Retinal pigment epithelial cell (primary cell): ENCODE measurements around the gene PRKAG2.

ENCODE experiments used
- DNase-seq: peaks from one replicate; pipeline ENCODE4 v3.0.0-alpha.2; 2010; ENCODE audit warnings: low read depth
- H3K4me3 ChIP-seq: 2 replicates; pipeline ENCODE4 v1.5.1; 2011; ENCODE audit warnings: mild to moderate bottlenecking, low read length, control low read depth, moderate library complexity
- CTCF ChIP-seq: conservative IDR thresholded peaks from 2 replicates; pipeline ENCODE4 v1.5.1; 2011; ENCODE audit warnings: low read depth, low read length, control low read depth, inconsistent platforms

The PRKAG2 gene

GRCh38 chr7:151704299-151704959 is 172.5 kb downstream of the PRKAG2 start:
- DNase-seq, result no peak
- no peak overlapping the region for H3K4me3 ChIP-seq
- TF ChIP-seq CTCF, result no peak

DNA sequence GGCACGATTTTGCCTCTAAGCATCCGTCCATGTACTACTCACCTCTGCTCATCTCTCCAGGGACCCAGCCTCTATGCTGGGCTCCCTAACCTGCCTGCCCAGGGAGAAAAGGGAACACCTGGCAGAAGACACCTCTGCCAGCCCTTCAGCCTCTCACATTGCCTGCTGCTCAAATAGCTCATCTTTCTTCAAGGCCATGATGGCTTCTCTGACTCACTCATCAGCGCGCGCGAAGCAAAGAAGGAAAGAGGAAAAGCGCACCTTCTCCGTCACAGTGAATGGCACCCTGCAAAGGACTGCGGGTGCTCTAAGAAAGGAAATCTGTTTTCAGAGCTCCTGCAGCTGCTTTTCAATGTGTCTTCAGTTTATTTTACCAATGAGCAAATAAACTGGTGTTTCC is 174.0 kb downstream of the PRKAG2 start:
- no peak for TF ChIP-seq CTCF
- H3K4me3 ChIP-seq, result no peak overlapping the region
- no peak for DNase-seq

GRCh38 chr7:151700586-151701165 is 176.2 kb downstream of the PRKAG2 start:
- no peak for DNase-seq
- H3K4me3 ChIP-seq, result no peak overlapping the region
- TF ChIP-seq CTCF, result no peak

- no peak overlapping the region for H3K4me3 ChIP-seq
- no peak for DNase-seq
- TF ChIP-seq CTCF, result no peak
Observed at GRCh38 chr7:151699928-151700319, 177.0 kb downstream of the PRKAG2 start.

- no peak for TF ChIP-seq CTCF
- H3K4me3 ChIP-seq, result no peak overlapping the region
- no peak for DNase-seq
Observed at GRCh38 chr7:151699147-151699927, 177.6 kb downstream of the PRKAG2 start.

DNA sequence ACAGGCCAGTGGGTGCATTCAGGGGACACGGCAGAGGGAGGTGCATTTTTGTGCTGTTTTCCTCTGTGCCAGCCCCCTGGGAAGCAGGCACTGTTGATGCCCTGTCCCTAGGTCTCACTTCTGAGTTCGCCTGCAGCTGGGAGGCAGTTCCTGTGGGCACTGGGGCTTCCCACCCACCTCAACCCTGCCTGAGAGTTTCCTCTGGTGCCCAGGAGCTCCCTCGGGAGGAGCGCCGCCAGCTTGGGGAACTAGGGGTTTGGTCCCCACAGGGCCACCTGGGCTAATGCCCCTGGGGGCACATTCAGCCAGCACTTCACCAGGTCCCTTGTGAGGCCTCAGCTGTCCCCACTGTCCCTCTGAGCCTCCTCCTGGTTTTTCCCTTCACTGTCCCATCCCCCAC is 179.0 kb downstream of the PRKAG2 start:
- no peak for DNase-seq
- TF ChIP-seq CTCF, result no peak
- no peak overlapping the region for H3K4me3 ChIP-seq
